ENCODE results near the gene ALKBH6.
"Not testable (repeated sequence)": the region's sequence is repeated elsewhere in the genome, so short reads cannot be mapped to it uniquely, and the experiment has no call there.

The ALKBH6 gene
- total RNA-seq, result 2.1 to 5.3 reads per million in 2 experiments

GRCh38 chr19:36014012-36014924 is at the start of gene ALKBH6:
Gene ALKBH6, minus strand, starts transcription at chr19:36014213. Its CDS starts 816 bp downstream, at chr19:36013397.
- DNase-seq (ENCODE audit: low read depth), result peak; percentile 98

- DNase-seq (ENCODE audit: low read depth), result no peak
Observed at GRCh38 chr19:36061367-36061766, 47.4 kb upstream of the ALKBH6 start.

- DNase-seq (ENCODE audit: low read depth), result no peak
Observed at GRCh38 chr19:36060430-36060829, 46.4 kb upstream of the ALKBH6 start.

GRCh38 chr19:36059180-36059910 is 45.3 kb upstream of the ALKBH6 start:
- no peak for DNase-seq (ENCODE audit: low read depth)

- DNase-seq (ENCODE audit: low read depth), result no peak
Observed at GRCh38 chr19:36058481-36059179, 44.6 kb upstream of the ALKBH6 start.

- peak; percentile 90 for DNase-seq (ENCODE audit: low read depth)
Observed at GRCh38 chr19:36054733-36055686, 41.0 kb upstream of the ALKBH6 start, which contains the start of gene WDR62. Gene WDR62, plus strand, starts transcription at chr19:36054897. Its CDS starts 75 bp downstream, at chr19:36054972.

GRCh38 chr19:36054119-36054732 is 40.2 kb upstream of the ALKBH6 start, which contains the start of gene THAP8:
Gene THAP8, minus strand, starts transcription at chr19:36054285. Its CDS starts 68 bp downstream, at chr19:36054217.
- DNase-seq (ENCODE audit: low read depth), result peak; percentile 100

- DNase-seq (ENCODE audit: low read depth), result no peak
Observed at GRCh38 chr19:36051637-36052036, 37.6 kb upstream of the ALKBH6 start.

- DNase-seq (ENCODE audit: low read depth), result no peak
Observed at GRCh38 chr19:36051236-36051635, 37.2 kb upstream of the ALKBH6 start.

- no peak for DNase-seq (ENCODE audit: low read depth)
Observed at GRCh38 chr19:36049080-36049698, 35.2 kb upstream of the ALKBH6 start.

GRCh38 chr19:36047835-36048234 is 33.8 kb upstream of the ALKBH6 start:
- DNase-seq (ENCODE audit: low read depth), result no peak

- DNase-seq (ENCODE audit: low read depth), result no peak
Observed at GRCh38 chr19:36046443-36047050, 32.5 kb upstream of the ALKBH6 start.

GRCh38 chr19:36043952-36044351 is 29.9 kb upstream of the ALKBH6 start:
- no peak for DNase-seq (ENCODE audit: low read depth)

GRCh38 chr19:36041831-36042230 is 27.8 kb upstream of the ALKBH6 start:
- no peak for DNase-seq (ENCODE audit: low read depth)

- not testable (repeated sequence) for DNase-seq (ENCODE audit: low read depth)
Observed at GRCh38 chr19:36041092-36041491, 27.1 kb upstream of the ALKBH6 start.

GRCh38 chr19:36040495-36040894 is 26.5 kb upstream of the ALKBH6 start:
- DNase-seq (ENCODE audit: low read depth), result no peak

- no peak for DNase-seq (ENCODE audit: low read depth)
Observed at GRCh38 chr19:36032251-36033104, 18.5 kb upstream of the ALKBH6 start, which contains the start of gene CLIP3. Gene CLIP3, minus strand, starts transcription at chr19:36032873. Its CDS starts 516 bp downstream, at chr19:36032357.

- DNase-seq (ENCODE audit: low read depth), result no peak
Observed at GRCh38 chr19:36031308-36031707, 17.3 kb upstream of the ALKBH6 start.
